SU-DHL-6 (cell line): Measurements from ENCODE around the gene TOP1.

ENCODE experiments used
- H2AFZ ChIP-seq: fragments of 200-600 bp; sonication (generic); 2 replicates; pipeline ENCODE4 v1.6.1; 2014; ENCODE audit warnings: low read depth, mild to moderate bottlenecking, moderate library complexity, mixed read lengths, antibody characterized with exemption, low read length; ENCODE audit not compliant: severe bottlenecking
- H3F3A ChIP-seq: fragments of 200-600 bp; shearing (Covaris generic); 2 replicates; pipeline ENCODE4 v1.6.0; 2016; ENCODE audit warnings: antibody characterized with exemption, mild to moderate bottlenecking; ENCODE audit not compliant: insufficient read depth
- H3K27ac ChIP-seq: fragments of 200-600 bp; sonication (generic); 2 replicates; pipeline ENCODE4 v1.5.1; 2016; ENCODE audit warnings: low read depth, mild to moderate bottlenecking, low read length, moderate library complexity, mixed read lengths
- H3K27me3 ChIP-seq: fragments of 200-600 bp; sonication (generic), shearing (Covaris generic); 2 replicates; pipeline ENCODE4 v1.6.0; 2014; ENCODE audit warnings: mild to moderate bottlenecking, low read length
- H3K36me3 ChIP-seq: fragments of 200-600 bp; sonication (generic); 2 replicates; pipeline ENCODE4 v1.6.1; 2014; ENCODE audit warnings: mild to moderate bottlenecking, low read length, mixed read lengths
- H3K4me2 ChIP-seq: fragments of 300-600, 200-600 bp; shearing (Covaris generic), sonication (generic); 2 replicates; pipeline ENCODE4 v1.6.0; 2014; ENCODE audit warnings: low read length, low read depth, mild to moderate bottlenecking; ENCODE audit not compliant: poor library complexity, severe bottlenecking
- H3K4me3 ChIP-seq: fragments of 200-600 bp; sonication (generic); 2 replicates; pipeline ENCODE4 v1.5.1; 2014; ENCODE audit warnings: antibody characterized with exemption, low read length, mild to moderate bottlenecking, mixed read lengths; ENCODE audit not compliant: insufficient read depth, poor library complexity, severe bottlenecking
- H3K79me2 ChIP-seq: fragments of 200-600 bp; sonication (generic); 2 replicates; pipeline ENCODE4 v1.6.1; 2014; ENCODE audit warnings: mild to moderate bottlenecking, low read length, moderate library complexity; ENCODE audit not compliant: insufficient read depth
- H3K9ac ChIP-seq: fragments of 200-600 bp; sonication (generic); 2 replicates; pipeline ENCODE4 v1.7.0; 2014; ENCODE audit warnings: mild to moderate bottlenecking, low read length
- H3K9me2 ChIP-seq: fragments of 200-600 bp; sonication (generic); replicated peaks from 2 replicates; pipeline ENCODE4 v1.6.1; 2014; ENCODE audit warnings: low read length; ENCODE audit not compliant: insufficient read depth
- H3K9me3 ChIP-seq: fragments of 200-600 bp; sonication (generic); 2 replicates; pipeline ENCODE4 v1.6.1; 2014; ENCODE audit warnings: low read length, mixed read lengths; ENCODE audit not compliant: insufficient read depth
- H4K20me1 ChIP-seq: fragments of 200-600 bp; sonication (generic); 2 replicates; pipeline ENCODE4 v1.6.1; 2014; ENCODE audit warnings: low read depth, mild to moderate bottlenecking, antibody characterized with exemption, low read length, moderate library complexity, mixed read lengths
- EZH2phosphoT487 ChIP-seq: fragments of 200-600 bp; sonication (generic), shearing (Covaris generic); conservative IDR thresholded peaks from 2 replicates; pipeline ENCODE4 v1.6.1; 2018; ENCODE audit warnings: mild to moderate bottlenecking, antibody characterized with exemption, low read length, moderate library complexity, mixed read lengths
- TF ChIP-seq, protein P1 (sequence below): fragments of 200-600 bp; sonication (generic); IDR thresholded peaks from one replicate; pipeline ENCODE4 v1.5.1; 2017; ENCODE audit warnings: antibody characterized with exemption, mild to moderate bottlenecking, low read length, moderate library complexity; ENCODE audit not compliant: insufficient read depth, poor library complexity, severe bottlenecking

TOP1 gene

DNA sequence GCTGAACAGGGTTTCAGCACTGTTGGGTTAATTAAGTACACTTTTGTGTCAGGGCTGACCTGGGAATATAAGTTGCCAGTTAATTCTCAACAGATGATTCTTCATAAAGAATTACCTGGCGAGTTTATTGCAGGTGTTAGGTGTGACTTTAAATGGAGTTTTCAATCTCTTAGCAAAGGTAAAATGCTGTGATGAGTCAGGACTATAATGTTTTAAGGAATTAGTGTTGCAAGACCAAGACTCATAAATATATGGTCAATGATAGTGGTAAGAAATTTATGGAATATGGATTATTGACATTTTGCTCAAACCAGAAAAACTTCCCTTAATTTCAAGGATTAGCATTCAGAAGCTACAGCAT is 58.7 kb downstream of the TOP1 start:
- no peaks in the 10 kb centered on the region; the same call in 1 of the 2 replicates for H3K79me2 ChIP-seq
- H3K4me3 ChIP-seq = no peak overlapping the region
- H3K36me3 ChIP-seq = peaks cover 40% of the 10 kb centered on the region
- no peak overlapping the region for H3K9ac ChIP-seq
- H3F3A ChIP-seq = peaks cover 5% of the 10 kb centered on the region; the same call in 1 of the 2 replicates
- no peaks in the 10 kb centered on the region for H4K20me1 ChIP-seq
- H3K9me3 ChIP-seq = no peaks in the 10 kb centered on the region
- no peak overlapping the region for H2AFZ ChIP-seq
- no peak overlapping the region for H3K4me2 ChIP-seq
- no peaks in the 10 kb centered on the region for H3K9me2 ChIP-seq
- TF ChIP-seq, protein P1, sequence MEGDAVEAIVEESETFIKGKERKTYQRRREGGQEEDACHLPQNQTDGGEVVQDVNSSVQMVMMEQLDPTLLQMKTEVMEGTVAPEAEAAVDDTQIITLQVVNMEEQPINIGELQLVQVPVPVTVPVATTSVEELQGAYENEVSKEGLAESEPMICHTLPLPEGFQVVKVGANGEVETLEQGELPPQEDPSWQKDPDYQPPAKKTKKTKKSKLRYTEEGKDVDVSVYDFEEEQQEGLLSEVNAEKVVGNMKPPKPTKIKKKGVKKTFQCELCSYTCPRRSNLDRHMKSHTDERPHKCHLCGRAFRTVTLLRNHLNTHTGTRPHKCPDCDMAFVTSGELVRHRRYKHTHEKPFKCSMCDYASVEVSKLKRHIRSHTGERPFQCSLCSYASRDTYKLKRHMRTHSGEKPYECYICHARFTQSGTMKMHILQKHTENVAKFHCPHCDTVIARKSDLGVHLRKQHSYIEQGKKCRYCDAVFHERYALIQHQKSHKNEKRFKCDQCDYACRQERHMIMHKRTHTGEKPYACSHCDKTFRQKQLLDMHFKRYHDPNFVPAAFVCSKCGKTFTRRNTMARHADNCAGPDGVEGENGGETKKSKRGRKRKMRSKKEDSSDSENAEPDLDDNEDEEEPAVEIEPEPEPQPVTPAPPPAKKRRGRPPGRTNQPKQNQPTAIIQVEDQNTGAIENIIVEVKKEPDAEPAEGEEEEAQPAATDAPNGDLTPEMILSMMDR = no peak
- TF ChIP-seq EZH2phosphoT487 = no peak
- H3K27ac ChIP-seq = no peak overlapping the region
- H3K27me3 ChIP-seq = no peaks in the 10 kb centered on the region

DNA sequence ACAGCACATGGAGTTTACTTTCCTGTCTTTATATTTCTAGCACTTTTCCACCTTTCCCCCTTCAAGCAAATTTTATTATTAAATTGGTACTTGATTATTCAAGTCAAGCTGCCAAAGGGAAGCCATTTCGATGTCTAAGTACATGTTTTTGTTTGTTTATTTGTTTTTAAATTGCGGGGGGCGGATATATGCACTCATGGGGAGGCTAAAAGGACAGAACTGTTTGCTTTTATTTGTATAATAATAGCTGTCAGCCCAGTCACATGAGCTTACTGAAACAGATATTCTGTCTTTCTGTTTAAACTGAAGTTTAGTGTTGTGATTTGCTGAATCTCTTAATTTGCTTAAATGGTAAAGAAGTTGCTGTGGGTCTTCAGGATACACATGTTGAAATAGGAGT is 59.2 kb downstream of the TOP1 start:
- Histone ChIP-seq H3K79me2 (no peaks in the 10 kb centered on the region; the same call in 1 of the 2 replicates), H3F3A (peaks cover 5% of the 10 kb centered on the region; the same call in 1 of the 2 replicates), H3K36me3 (peaks cover 36% of the 10 kb centered on the region), H3K27ac (no peak overlapping the region), H2AFZ (no peak overlapping the region), H3K9me2 (no peaks in the 10 kb centered on the region), H3K4me2 (no peak overlapping the region), H3K9me3 (no peaks in the 10 kb centered on the region), H3K9ac (no peak overlapping the region), H3K27me3 (no peaks in the 10 kb centered on the region), H3K4me3 (no peak overlapping the region), H4K20me1 (no peaks in the 10 kb centered on the region)
- TF ChIP-seq, protein P1 = no peak
- TF ChIP-seq EZH2phosphoT487 = no peak

DNA sequence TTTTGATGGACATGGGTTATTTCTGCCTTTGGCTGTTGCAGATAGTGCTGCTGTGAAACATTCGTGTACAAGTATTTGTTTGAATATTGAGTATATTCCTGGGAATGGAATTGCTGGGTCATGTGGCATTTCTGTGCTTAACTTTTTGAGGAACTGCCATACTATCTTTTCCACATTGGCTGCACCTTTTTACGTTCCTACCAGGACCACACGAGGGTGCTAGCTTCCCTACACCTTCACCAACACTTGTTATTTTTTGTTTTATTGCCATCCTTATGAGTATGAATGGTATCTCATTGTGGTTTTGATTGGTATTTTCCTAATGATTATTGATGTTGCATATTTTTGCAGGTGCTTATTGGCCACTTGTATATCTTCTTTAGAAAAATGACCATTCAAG is 60.9 kb downstream of the TOP1 start:
- H3F3A ChIP-seq = peaks cover 10% of the 10 kb centered on the region
- peaks cover 27% of the 10 kb centered on the region for H3K36me3 ChIP-seq
- no peaks in the 10 kb centered on the region for H3K27me3 ChIP-seq
- no peaks in the 10 kb centered on the region for H4K20me1 ChIP-seq
- no peak overlapping the region for H3K27ac ChIP-seq
- no peaks in the 10 kb centered on the region for H3K9me3 ChIP-seq
- TF ChIP-seq, protein P1 = no peak
- no peak for TF ChIP-seq EZH2phosphoT487
- H3K9ac ChIP-seq = no peak overlapping the region
- H3K79me2 ChIP-seq = no peaks in the 10 kb centered on the region; the same call in 1 of the 2 replicates
- no peak overlapping the region for H3K4me3 ChIP-seq
- no peaks in the 10 kb centered on the region for H3K9me2 ChIP-seq
- no peak overlapping the region for H2AFZ ChIP-seq
- no peak overlapping the region for H3K4me2 ChIP-seq
